GM19025 (cell line): ENCODE measurements around the gene VTI1A.

Experiments used
- ATAC-seq: cut with Tn5 transposase; IDR thresholded peaks from one replicate; pipeline ENCODE4 v1.9.1; 2021; ENCODE audit warnings: mild to moderate bottlenecking, low read depth, moderate library complexity; ENCODE audit not compliant: unreplicated experiment

The VTI1A gene

GRCh38 chr10:112624546-112625048 lies 177.6 kb downstream of the VTI1A start:
- no peak for ATAC-seq

GRCh38 chr10:112628951-112629609 lies 182.1 kb downstream of the VTI1A start:
- ATAC-seq = no peak

- ATAC-seq = no peak
Observed at GRCh38 chr10:112631501-112632400, 184.7 kb downstream of the VTI1A start.

GRCh38 chr10:112634096-112634830 lies 187.2 kb downstream of the VTI1A start:
- no peak for ATAC-seq

GRCh38 chr10:112637901-112638300 lies 190.9 kb downstream of the VTI1A start:
- no peak for ATAC-seq

- ATAC-seq = no peak
Observed at GRCh38 chr10:112639298-112639697, 192.3 kb downstream of the VTI1A start.

- no peak for ATAC-seq
Observed at GRCh38 chr10:112640638-112641037, 193.6 kb downstream of the VTI1A start.

- no peak for ATAC-seq
Observed at GRCh38 chr10:112643600-112644264, 196.7 kb downstream of the VTI1A start.

GRCh38 chr10:112644265-112644645 lies 197.2 kb downstream of the VTI1A start:
- no peak for ATAC-seq

GRCh38 chr10:112649006-112649821 lies 202.2 kb downstream of the VTI1A start:
- no peak for ATAC-seq

GRCh38 chr10:112649822-112650152 lies 202.8 kb downstream of the VTI1A start:
- no peak for ATAC-seq

GRCh38 chr10:112650588-112651030 lies 203.6 kb downstream of the VTI1A start:
- no peak for ATAC-seq

GRCh38 chr10:112653215-112653614 lies 206.2 kb downstream of the VTI1A start:
- no peak for ATAC-seq

- no peak for ATAC-seq
Observed at GRCh38 chr10:112653851-112654250, 206.8 kb downstream of the VTI1A start.

GRCh38 chr10:112654794-112655193 lies 207.8 kb downstream of the VTI1A start:
- ATAC-seq = no peak

GRCh38 chr10:112655722-112656121 lies 208.7 kb downstream of the VTI1A start:
- no peak for ATAC-seq

GRCh38 chr10:112658465-112658864 lies 211.4 kb downstream of the VTI1A start:
- no peak for ATAC-seq

- no peak for ATAC-seq
Observed at GRCh38 chr10:112658900-112659638, 212.1 kb downstream of the VTI1A start.
